HG03520 (cell line): ENCODE data around the gene PEX5L.

ENCODE experiments used
- ATAC-seq: cut with Tn5 transposase; IDR thresholded peaks from one replicate; pipeline ENCODE4 v1.9.1; 2021; ENCODE audit warnings: mild to moderate bottlenecking, moderate library complexity; ENCODE audit not compliant: unreplicated experiment

PEX5L gene

GRCh38 chr3:179852142-179852905 is 184.4 kb downstream of the PEX5L start:
- ATAC-seq, result peak; percentile 75

DNA sequence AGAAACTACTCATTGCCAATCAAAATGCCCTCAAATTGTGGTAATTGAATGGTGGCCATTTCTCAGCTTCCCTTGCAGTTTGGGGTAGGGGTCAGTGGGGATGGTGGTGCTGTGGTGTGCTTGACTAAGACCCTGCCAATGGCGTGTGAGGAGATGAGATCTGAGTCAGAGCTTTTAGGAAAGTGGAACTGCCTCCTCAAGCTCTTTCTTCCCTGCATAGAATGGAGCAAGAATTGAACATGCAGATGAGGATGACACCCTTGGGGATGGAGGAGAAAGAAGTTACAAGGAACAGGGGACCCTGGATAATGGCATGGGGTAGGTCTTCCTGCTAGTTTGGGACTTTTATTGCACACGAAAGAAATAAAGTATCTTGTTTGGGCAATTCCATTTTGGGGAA is 188.0 kb downstream of the PEX5L start:
- no peak for ATAC-seq

DNA sequence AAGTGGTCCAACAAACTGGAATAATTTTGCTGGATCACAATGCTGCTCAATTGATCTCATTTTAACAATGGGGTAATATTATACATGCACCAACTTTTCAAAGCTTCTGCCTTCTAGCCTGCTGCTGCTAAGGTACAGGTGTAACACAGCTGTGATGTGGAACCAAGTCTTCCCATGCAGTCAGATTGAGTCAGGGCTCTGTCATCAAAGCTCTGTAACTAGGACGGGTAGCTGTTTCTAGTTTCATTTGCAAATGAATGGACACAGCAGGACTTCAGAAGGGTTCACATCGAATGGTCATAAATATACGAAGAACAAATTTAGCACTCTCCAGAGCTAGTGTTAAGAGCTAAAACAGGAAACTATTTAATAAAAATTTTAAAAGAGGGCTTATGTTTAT is 194.7 kb downstream of the PEX5L start:
- no peak for ATAC-seq

DNA sequence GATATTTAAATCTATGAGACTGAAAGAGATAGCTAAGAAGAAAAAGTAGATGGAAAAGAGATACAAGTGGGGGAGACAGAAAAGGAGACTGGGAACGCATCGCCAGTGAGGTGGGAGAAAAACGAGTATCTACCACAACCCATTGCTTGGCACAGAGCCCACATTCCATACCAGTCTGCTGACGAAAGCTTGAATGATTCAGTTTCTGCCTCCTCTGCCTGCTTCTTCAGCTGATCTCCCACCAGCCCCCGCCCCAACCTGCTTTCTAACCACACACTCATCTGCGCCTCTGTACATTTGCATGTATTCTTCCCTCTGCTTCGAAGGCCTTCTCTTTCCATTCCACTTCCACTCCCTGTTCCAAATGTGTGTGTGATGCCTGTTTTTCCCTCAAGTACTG is 195.8 kb downstream of the PEX5L start:
- no peak for ATAC-seq

DNA sequence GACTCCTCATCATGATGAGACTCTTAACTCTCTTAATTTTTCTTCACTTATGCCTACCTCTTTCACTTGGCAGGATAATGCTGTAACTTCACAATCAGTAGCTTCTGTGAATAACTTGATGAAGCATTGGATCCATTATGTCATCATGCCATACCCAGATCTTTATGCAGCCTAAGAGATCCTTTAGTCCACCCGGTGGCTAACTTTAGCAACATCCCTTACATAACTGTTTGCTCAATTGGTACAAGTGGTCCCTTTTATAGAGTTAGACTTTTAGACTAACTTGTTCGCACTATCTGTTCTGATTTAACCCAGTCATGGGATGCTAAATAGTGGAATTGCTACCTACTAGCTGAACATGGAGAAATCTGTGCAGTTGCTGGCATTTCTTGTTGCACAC is 199.4 kb downstream of the PEX5L start:
- no peak for ATAC-seq

- ATAC-seq, result no peak
Measured at GRCh38 chr3:179833294-179833693, 203.4 kb downstream of the PEX5L start.

GRCh38 chr3:179832333-179832854 is 204.3 kb downstream of the PEX5L start:
- no peak for ATAC-seq

DNA sequence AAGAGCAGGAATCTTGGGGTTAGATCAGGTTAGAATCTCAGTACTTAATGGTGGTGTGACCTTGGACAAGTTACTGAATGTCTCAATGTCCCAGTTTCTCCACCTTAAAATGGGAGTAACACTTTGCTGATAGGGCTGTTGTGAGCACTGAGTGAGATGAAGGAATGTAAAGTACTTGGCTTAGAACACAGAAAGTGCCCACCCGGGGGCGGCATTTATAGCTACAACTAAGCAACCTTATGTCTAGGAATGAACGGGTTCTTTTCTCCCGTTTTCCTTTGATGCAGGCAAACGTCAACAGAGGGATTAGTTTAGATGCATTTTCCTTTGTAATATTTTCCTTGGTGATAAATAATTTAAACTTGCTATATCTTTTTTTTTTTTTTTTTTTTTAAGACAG is 207.3 kb downstream of the PEX5L start:
- no peak for ATAC-seq

GRCh38 chr3:179828738-179829137 is 208.0 kb downstream of the PEX5L start:
- no peak for ATAC-seq

GRCh38 chr3:179826247-179826637 is 210.5 kb downstream of the PEX5L start:
- no peak for ATAC-seq

DNA sequence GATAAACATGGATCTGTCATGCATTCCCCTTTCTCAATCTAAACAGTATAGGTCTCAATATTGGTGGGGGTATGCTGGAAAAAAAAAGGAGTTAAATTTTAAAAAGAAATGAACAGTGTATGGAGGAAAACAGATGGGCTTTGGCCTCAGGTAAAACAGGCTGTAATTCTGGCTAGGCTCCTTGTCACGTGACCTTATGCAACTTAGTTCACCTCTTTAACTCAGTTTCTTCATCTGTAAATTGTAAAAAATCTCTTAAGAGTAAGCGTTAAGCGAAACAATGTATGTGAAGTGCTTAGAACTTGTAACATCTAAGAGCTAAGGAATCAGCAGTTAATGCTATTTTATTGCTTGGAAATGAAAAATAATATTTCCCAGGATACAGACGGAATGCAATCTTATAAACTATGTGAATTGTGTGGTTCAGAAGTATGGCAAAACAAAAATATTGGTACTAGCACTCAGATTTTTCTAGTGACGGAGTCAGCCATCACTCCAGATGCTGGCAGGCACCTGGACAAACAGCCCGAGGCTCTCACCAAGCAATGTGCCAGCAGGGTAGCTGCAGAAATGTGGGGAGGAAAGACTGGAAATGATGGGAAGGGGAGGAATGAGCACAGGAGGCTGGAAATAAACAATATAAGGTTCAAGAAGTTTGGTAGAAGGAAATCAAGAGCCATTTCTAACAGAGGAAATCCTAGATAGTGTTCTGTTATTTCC is 211.1 kb downstream of the PEX5L start:
- ATAC-seq, result no peak

GRCh38 chr3:179822296-179822695 is 214.4 kb downstream of the PEX5L start:
- no peak for ATAC-seq

DNA sequence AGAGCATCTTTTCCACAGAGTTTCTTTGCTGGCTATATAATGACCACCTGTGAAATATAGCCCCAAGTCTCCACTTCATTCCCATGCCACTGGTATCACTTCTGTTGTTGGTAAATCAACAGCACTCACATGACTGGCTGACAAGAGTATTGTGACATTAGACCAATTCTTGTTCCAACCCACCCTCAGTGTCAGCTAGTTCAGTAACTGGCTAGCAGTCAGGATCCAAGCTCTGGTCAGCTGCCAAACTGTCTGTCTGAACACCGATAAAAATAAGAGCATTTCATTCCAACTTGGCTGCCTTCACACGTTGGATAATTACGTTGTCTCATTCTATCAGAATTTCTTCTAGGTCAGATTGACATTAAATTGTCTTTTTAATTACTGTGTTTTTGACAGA is 217.4 kb downstream of the PEX5L start:
- ATAC-seq, result no peak

DNA sequence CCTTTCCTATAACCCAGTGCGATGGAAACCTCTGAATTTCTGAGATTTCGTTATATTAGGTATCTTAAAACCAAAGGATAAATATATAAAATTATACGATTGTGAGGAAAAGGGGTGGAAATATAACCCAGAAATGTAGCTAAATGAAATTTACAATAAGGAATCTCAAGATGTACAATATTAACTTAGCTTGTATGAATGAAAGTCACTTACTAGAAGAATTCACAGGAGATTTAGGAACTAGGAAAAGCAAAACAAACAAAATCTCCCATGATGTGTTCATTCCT is 224.7 kb downstream of the PEX5L start:
- no peak for ATAC-seq

- peak; percentile 93 for ATAC-seq
Measured at GRCh38 chr3:179811321-179812095, 225.2 kb downstream of the PEX5L start.

- ATAC-seq, result no peak
Measured at GRCh38 chr3:179809639-179810038, 227.1 kb downstream of the PEX5L start.

GRCh38 chr3:179807588-179807987 is 229.1 kb downstream of the PEX5L start:
- no peak for ATAC-seq

DNA sequence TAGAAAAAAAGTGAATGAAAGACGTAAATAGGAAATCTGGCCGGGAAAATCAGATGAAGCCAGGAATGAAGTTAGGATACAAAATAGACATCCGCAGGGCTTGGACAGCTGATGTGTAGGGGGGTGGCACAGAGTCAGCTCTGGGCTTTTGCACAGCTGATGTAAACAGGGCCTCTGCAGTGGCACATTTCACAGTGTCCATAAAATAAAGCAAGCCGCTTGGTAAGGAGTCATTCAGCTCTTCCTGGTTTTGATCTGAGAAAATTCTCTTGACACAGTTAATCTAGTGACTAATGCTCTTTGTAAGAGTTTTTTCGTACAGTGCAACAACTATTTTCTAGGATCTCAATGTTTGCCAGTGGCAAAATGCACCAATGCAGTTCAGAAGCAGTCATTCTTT is 230.6 kb downstream of the PEX5L start:
- ATAC-seq, result no peak

GRCh38 chr3:179801856-179802255 is 234.9 kb downstream of the PEX5L start:
- ATAC-seq, result no peak

DNA sequence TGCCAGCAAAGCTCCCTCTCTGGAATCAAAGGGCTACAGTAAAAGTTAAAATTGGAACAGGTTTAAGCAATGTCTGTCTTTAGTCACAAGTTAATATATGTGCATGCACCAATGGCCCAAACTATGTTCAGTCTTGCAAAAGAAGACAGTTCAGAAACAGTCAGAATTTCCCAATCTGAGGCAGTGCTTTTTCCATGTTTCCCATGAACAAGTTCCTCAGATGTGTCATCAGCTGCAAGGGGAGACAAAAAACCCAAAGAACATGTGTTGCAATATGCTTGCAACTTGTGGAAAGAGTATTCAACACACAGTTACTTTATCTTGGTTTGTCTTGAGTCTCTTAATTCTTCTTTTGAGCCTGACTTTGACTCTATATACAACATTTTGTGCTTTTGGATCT is 235.5 kb downstream of the PEX5L start:
- ATAC-seq, result no peak

GRCh38 chr3:179797192-179797591 is 239.5 kb downstream of the PEX5L start:
- ATAC-seq, result no peak

GRCh38 chr3:179796421-179796820 is 240.3 kb downstream of the PEX5L start:
- ATAC-seq, result no peak
